Measurements from ENCODE around the gene FOLR2. TPM values are rescaled to one million over a fixed set of nuclear protein-coding genes. Genes with fewer than 3 reads are reported as not detected.
A peak's percentile ranks its signal among the peaks of the same experiment; 100 is the strongest.
"Not testable (repeated sequence)": the region's sequence is repeated elsewhere in the genome, so short reads cannot be mapped to it uniquely, and the experiment has no call there.

The FOLR2 gene
- polyA plus RNA-seq (2013, experiment 1 of 2; ENCODE audit: insufficient read length): not detected
- 1.1 TPM for polyA plus RNA-seq (2013, experiment 2 of 2; ENCODE audit: insufficient read length)

DNA sequence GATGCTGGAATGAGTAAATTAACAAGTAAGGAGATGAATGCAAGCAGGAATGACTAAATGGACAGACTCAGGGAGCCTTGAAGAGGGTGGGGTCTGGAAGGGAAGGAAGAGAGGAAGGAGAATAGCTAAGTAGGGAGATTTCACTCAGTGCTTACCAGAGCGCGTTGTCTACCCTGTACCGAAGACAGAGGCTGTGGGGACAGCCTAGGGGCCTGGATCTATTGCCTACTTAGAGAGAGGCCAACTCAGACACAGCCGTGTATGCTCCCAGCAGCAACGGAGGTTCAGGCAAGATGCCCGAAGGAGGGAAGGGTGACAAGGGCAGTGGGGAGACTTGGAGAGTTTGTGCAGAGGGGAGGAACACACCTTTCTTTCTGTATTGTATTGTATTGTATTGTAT is at the start of gene FOLR2:
TSS of gene FOLR2 (plus strand) at position 157 of the 400 bp plus-strand sequence. CDS start 1,791 bp downstream, outside the sequence.
- DNase-seq: no peak

DNA sequence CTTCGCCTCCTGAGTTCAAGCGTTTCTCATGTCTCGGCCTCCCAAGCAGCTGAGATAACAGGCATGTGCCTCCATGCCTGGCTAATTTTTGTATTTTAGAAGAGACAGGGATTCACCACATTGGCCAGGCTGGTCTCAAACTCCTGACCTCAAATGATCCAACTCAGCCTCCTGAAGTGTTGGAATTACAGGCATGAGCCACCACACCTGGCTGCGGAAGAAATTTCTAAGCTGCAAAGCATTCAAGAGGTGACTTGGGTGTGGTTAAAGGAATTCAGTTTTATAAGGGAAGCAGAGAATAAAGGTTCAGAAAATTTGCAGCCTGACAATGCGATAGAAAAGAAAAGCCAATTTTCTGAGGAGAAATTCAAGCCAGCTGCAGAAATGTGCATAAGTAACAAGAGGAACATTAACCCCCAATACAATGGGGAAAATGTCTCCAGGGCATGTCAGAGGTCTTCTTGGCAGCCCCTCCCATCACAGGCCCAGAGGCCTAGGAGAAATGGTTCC is 47.5 kb upstream of the FOLR2 start:
- not testable (repeated sequence) for DNase-seq

DNA sequence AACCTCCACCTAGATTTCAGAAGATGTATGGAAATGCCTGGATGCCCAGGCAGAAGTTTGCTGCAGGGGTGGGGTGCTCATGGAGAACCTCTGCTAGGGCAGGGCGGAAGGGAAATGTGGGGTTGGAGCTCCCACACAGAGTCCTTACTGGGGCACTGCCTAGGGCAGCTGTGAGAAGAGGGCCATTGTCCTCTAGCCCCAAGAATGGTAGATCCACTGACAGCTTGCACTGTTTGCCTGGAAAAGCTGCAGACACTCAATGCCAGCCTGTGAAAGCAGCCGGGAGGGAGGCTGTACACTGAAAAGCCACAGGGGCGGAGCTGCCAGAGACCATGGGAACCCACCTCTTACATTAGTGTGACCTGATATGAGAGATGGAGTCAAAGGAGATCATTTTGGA is 46.8 kb upstream of the FOLR2 start:
- not testable (repeated sequence) for DNase-seq

DNA sequence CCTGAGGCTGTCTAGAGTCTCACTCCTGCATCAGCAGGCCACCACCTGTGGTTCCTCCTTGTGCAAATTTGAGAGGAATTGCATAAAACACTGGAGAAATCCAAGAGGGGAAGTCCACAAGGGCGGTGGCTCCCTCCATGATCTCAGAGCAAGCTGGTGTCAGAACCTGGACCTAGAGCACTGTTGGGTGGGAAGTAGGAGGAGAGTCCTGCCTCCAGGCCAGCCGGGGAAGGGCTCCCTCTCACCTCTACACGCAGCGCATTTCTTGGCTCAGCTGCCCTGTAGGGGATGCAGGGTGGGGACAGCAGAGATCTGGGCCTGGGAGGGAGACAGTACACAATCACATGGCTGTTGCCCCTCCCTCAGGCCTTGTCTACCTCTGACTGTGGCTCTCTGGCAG is 44.6 kb upstream of the FOLR2 start:
- DNase-seq: not testable (repeated sequence)

DNA sequence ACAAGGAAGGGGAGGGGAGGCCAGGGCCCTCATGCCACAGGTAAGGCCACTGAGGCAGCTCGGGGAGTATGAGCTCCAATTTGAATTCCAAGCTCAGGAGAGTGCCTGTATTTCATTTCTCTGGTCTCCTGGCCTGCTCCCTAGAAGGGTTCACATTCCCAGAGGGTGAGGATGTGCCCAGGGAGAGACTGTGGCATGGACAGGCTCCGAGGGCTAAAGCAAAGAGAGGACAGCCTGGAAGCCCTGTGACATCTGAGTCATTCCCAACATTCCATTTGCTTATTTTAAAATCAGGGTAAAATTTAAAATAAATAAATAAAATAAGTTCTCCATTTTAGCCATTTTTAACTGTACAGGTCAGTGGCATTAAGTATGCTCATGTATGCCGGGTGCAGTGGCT is 43.3 kb upstream of the FOLR2 start:
- DNase-seq: no peak

DNA sequence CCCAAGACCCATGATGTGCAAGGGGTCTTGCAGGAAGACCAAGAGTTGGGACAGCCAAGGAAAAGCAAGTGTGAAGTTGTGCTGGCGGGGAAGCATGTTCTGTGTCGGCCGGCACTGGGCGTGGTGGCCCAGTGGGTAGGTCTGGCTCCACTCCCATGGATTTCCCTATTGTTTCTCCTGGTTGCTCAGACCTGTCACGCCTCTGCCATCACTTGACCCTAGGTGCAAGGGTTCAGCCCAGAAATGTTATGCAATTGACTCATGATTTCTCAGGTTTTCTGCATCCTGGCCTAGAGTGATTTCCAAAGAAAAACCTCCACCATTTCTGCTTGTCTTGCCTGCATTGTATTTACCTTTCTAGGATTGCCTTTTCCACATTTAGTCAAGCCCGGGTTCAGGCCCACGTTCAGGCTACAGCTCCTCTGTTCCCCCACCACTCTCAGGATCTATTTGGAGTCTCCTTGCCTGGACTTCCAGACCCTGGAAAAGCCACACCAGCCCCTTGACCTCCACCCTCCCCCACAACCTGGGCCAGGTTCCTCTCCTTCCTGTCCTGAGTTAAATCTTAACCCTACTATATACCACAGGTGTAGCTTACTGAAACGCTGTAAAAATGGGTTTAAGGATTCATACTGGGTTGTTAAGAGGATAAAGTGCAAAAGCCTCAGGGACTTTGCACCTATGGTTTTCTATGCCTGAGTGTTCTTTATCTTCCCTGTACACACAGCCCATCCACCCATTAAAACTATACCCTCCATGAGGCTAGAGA is 42.1 kb upstream of the FOLR2 start:
- no peak for DNase-seq

DNA sequence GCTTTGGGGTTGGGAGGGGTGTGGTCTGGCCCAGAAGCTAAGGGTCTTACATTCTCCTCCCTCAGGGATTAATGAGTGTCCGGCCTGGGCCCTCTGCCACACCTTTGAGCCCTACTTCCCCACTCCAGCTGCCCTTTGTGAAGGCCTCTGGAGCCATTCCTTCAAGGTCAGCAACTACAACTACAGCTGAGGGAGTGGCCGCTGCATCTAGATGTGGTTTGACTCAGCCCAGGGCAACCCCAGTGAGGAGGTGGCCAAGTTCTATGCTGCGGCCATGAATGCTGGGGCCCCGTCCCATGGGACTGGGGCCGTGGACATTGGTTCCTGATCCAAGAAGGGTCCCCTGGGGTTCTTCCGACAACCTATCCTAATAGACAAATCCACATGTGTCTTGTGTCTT is 38.9 kb upstream of the FOLR2 start:
- DNase-seq: no peak

DNA sequence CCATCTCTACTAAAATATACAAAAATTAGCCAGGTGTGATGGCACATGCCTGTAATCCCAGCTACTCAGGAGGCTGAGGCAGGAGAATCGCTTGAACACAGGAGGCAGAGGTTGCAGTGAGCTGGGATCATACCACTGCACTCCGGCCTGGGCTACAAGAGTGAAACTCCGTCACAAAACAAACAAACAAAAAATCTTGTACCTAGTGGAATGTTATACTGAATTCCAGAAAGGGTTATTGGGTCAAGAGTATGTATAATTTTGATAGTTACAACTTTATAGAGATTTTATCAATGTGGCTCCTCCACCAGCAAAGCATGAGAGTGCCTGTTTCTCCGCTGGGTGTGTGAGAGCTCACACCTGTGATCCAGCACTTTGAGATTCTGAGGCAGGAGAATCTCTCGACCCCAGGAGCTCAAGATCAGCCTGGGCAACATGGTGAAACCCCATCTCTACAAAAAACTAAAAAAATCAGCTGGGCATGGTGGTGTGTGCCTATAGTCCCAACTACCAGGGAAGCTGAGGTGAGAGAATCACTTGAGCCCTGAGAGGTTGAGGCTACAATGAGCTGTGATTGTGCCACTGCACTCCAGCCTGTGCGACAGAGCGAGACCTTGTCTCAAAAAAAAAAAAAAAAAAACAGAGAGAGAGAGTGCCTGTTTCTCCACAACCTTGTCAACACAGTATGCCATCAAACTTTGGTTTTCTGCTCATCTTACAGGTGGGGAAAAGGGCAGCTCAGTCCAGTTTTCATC is 37.4 kb upstream of the FOLR2 start:
- DNase-seq: no peak

DNA sequence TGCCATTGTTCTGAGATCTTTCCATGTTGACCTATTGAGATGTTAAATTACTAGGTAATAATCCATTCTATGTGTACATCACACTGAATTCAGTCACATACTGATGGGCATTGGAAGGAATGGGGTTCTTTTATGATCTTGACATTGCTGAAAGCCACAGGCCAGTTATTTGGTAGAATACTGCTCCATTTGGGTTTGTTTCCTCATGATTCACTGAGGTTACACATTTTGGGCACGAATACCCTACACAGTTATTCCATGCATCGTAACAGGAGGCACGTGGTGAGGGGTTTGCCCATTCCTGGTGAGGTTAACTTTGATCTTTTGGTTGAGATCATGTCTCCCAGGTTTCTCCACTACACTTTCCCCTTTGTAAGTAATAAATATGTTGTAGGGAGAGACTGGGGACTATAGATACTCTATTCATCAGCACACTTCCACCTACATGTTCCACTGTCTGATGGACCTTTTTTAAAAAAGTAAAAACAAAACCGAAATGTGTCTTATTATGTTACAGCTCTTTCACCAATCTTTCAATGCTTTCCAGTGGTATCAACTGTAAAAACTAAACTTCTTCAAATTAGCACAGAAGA is 36.7 kb upstream of the FOLR2 start:
- no peak for DNase-seq

DNA sequence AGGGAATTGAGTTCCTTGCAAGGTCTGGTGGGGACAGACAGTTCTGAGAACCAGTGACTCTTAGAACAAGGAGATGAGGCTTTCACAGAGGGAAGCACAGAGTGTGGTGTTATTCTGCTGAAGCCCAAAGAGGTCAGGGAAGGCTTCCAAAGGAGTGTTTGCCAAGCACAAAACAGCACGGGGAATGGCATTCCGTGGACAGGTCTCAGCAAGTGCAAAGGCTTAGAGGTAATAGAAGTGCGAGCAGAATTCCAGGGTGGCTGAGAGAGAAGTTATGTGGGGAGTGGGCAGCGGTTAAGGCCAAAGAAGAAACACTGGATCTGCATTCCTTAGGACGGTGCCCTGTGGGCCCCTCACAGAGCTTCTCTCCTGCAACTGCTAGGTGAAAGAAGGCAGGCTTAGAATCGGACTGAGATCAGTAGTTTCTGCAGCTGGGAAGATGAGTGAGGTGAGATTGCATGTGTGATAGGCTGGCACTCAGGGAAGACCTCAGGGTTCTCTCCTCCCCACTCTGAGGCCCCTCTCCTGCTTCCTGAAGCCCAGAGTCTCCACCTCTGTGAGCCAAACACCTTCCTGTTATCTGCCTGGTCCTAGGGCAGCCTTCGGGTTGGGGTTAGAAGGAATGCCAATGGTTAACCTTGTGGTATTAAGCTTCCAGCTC is 35.6 kb upstream of the FOLR2 start:
- not testable (repeated sequence) for DNase-seq

DNA sequence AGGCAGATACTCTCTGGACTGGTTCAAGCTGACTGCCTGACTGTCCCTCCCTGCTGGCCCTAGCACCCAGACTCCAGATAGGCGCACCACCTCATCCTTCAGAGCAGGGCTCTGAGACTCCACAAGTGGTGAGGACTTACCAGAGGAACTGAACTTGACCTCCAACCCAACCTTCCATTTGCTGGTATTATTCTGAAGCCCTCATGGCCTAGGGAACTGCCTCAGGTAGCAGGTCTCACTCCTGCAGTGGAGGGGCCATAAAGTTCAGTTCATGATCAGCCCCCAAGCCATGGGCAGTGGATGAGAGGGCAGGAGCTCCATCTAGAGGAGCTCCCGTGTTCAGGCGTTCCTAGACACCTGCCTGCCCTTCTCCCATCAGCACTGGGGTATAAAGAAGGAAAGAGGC is 35.0 kb upstream of the FOLR2 start:
- DNase-seq: not testable (repeated sequence)

DNA sequence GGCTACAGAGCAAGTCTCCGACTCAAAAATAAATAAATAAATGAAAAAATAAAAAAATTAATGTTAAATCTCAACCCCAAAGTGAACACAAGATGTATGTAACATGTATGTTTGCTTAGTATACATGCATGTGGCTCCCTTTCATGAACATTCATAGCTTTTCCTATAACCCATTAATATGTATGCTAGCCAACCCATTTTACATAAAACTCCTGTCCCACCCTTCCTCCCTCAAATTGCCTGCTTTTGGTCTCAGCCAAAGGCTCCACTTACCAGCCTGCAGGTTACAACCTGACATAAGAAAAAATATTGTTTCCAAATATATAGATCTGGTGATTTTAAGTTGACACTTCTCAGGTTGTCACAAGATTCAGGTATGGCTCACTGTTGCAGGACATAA is 28.3 kb upstream of the FOLR2 start:
- DNase-seq: no peak

DNA sequence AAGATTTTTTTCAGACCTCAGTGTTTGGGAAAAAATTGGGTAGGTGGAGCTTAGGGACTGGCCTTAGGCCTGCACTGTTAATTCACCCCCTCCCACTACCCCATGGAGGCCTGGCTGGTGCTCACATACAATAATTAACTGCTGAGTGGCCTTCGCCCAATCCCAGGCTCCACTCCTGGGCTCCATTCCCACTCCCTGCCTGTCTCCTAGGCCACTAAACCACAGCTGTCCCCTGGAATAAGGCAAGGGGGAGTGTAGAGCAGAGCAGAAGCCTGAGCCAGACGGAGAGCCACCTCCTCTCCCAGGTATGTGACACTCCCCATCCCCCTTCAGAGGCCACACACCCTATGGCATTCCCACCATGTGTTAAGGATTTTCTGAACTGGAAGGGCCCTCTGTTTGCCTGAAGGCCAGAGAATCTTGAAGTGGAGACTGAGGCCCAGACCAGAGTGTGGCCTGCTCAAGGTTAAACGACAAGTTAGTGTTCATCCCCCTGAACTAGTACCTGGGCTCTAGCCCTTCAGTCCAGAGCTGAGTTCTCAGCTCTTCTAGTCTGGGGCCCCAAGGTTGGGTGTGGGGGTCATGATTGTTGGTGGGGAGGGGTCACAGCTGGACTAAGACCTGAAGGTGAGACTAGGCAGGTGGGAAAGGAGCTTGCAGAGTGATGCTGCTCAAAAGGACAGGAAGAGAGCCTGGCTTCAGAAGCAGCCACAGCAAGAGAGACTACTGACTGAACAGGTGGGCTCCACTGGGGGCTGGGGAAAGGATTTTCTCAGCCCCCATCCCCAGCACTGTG is 26.9 kb upstream of the FOLR2 start:
- no peak for DNase-seq

DNA sequence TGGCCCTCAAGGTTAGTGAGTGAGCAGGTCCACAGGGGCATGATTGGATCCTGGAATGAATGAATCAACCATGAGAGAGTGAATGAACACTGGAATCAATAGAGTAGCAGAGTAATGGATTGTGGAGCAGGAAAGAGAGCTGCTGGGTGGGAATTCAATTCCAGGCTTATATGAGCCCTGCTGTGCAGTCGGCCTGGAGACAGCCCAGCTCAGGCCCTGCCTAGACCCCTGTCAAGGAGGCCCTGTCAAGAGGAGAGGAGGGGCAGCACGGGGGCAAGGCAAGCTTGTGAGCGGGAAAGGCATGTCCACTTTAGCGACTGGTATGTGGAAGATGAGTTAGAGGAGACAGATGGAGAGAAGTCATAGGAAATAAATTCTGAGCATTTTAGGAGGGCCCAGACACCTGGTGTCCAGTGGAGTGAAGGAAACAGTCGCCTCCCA is 25.9 kb upstream of the FOLR2 start:
- no peak for DNase-seq

DNA sequence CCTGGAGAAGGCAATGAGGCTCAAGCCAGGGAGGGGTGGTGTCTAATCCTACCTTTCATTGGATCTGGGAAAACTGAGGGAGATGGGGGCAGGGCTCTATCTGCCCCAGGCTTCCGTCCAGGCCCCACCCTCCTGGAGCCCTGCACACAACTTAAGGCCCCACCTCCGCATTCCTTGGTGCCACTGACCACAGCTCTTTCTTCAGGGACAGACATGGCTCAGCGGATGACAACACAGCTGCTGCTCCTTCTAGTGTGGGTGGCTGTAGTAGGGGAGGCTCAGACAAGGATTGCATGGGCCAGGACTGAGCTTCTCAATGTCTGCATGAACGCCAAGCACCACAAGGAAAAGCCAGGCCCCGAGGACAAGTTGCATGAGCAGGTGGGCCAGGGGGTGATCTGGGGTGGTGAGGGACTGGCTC is 24.6 kb upstream of the FOLR2 start, which contains the start of gene FOLR1:
TSS of gene FOLR1 (plus strand) at position 180 of the 421 bp plus-strand sequence. CDS start at position 214, 34 bp downstream.
- DNase-seq: peak; percentile 8

DNA sequence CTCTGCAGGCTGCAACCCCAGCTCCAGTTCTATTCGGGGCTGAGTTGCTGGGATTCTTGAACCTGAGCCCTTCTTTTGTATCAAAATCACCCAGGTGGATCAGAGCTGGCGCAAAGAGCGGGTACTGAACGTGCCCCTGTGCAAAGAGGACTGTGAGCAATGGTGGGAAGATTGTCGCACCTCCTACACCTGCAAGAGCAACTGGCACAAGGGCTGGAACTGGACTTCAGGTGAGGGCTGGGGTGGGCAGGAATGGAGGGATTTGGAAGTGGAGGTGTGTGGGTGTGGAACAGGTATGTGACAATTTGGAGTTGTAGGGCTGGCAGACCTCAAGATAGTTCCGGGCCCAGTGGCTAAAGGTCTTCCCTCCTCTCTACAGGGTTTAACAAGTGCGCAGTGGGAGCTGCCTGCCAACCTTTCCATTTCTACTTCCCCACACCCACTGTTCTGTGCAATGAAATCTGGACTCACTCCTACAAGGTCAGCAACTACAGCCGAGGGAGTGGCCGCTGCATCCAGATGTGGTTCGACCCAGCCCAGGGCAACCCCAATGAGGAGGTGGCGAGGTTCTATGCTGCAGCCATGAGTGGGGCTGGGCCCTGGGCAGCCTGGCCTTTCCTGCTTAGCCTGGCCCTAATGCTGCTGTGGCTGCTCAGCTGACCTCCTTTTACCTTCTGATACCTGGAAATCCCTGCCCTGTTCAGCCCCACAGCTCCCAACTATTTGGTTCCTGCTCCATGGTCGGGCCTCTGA is 20.9 kb upstream of the FOLR2 start:
- DNase-seq: no peak

DNA sequence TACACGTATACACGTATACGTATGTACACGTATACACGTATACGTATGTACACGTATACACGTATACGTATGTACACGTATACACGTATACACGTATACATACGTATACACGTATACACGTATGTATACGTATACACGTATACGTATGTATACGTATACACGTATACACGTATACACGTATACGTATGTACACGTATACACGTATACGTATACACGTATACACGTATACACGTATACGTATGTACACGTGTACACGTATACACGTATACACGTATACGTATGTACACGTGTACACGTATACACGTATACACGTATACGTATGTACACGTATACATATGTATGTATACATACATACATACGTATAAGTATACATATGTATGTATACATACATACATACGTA is 15.1 kb upstream of the FOLR2 start:
- not testable (repeated sequence) for DNase-seq

DNA sequence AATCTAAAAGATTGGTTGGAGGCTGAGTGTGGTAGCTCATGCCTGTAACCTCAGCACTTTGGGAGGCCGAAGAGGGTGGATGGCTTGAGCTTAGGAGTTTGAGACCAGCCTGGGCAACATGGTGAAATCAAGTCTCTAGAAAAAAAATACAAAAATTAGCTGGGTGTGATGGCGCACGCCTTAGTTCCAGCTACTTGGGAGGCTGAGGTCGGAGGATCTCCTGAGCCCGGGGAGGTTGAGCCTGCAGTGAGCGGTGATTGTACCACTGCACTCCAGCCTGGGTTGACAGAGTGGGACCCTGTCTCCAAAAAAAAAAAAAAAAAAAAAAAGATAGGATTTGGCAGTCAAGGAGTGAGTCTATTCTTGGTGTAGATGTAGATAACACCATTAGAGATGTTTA is 14.0 kb upstream of the FOLR2 start:
- no peak for DNase-seq

DNA sequence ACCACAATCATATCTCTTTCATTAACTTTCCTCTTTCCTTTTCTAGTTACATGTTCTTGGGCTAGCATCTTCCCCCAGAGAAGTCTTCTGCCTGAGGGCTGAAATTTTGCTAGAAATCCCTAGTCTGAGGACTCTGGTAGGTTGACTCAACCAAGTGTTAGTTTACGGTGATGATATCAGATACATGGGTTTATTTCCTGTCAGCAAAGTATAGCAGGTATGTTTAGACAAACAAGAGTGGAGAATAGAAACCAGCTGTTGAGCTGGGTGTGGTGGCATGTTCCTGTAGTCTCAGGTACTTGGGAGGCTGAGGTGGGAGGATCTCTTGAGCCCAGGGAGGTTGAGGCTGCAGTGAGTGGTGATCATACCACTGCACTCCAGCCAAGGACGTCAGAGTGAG is 13.4 kb upstream of the FOLR2 start:
- no peak for DNase-seq

DNA sequence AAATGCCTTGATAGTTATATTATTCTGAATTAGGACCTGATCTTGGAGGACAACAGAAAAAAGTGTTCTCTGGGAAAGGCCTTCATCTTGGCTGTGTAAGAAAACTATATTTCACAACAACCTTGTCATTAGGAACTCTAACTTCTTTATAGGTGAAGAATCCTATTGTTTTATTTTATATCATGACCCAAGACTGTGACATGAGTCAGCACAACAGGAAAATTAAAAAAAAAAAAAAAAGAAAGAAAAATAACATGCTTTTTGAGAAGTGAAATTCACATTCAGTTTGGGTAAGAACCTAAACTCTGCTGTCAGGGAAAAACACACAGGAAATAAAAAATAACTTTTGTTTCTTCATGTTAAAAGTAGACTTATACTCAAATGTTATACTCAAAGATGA is 11.7 kb upstream of the FOLR2 start:
- DNase-seq: no peak

DNA sequence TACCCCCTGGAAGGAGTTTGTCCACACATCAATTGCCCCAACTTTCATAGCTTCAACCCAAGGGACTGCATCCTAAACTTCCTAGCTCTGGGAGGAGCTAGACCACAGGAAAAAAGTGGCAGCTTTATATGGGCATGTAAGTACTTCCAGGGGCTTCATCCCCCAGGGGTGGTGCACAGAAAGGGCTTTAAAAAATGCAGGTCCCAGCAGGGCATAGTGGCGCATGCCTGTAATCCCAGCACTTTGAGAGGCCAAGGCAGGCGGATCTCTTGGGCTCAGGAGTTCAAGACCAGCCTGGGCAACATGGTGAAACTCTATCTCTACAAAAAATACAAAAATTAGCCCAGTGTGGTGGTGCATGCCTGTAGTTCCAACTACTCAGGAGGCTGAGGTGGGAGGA is 9.8 kb upstream of the FOLR2 start:
- DNase-seq: not testable (repeated sequence)
